ENCODE results near the gene NTMT1. TPM values are rescaled to one million over a fixed set of nuclear protein-coding genes. Genes with fewer than 3 reads are reported as not detected.

NTMT1 gene
- total RNA-seq: 10 to 100 TPM in 3 of 4 donors, 1 to 10 TPM in 1; 7.0 to 26.0 (median 16.9) TPM

- no peak for TF ChIP-seq CTCF (IDR thresholded peaks at IDR 0.05; ENCODE audit: low read depth)
Observed at GRCh38 chr9:129626079-129626624, at the start of gene NTMT1. Gene NTMT1 (plus strand): TSS chr9:129626163. CDS start chr9:129632704, 6,541 bp downstream.

GRCh38 chr9:129576546-129577543 is 49.1 kb upstream of the NTMT1 start:
- no peak for TF ChIP-seq CTCF (IDR thresholded peaks at IDR 0.05; ENCODE audit: low read depth)

- TF ChIP-seq CTCF (IDR thresholded peaks at IDR 0.05; ENCODE audit: low read depth): no peak
Observed at GRCh38 chr9:129579294-129579693, 46.7 kb upstream of the NTMT1 start.

GRCh38 chr9:129580211-129580915 is 45.6 kb upstream of the NTMT1 start:
- TF ChIP-seq CTCF (IDR thresholded peaks at IDR 0.05; ENCODE audit: low read depth): no peak

- no peak for TF ChIP-seq CTCF (IDR thresholded peaks at IDR 0.05; ENCODE audit: low read depth)
Observed at GRCh38 chr9:129581505-129582189, 44.3 kb upstream of the NTMT1 start.

- TF ChIP-seq CTCF (IDR thresholded peaks at IDR 0.05; ENCODE audit: low read depth): no peak
Observed at GRCh38 chr9:129582855-129583254, 43.1 kb upstream of the NTMT1 start.

Data from subcutaneous adipose tissue (tissue), 4 donors.